Medulla oblongata (tissue), 1 donor: ENCODE data around the gene AUTS2.
A peak's percentile ranks its signal among the peaks of the same experiment; 100 is the strongest.

ENCODE experiments used
- DNase-seq: peaks from one replicate; pipeline ENCODE4 v3.0.0-alpha.2; 2015; ENCODE audit errors: extremely low spot score

The AUTS2 gene

DNA sequence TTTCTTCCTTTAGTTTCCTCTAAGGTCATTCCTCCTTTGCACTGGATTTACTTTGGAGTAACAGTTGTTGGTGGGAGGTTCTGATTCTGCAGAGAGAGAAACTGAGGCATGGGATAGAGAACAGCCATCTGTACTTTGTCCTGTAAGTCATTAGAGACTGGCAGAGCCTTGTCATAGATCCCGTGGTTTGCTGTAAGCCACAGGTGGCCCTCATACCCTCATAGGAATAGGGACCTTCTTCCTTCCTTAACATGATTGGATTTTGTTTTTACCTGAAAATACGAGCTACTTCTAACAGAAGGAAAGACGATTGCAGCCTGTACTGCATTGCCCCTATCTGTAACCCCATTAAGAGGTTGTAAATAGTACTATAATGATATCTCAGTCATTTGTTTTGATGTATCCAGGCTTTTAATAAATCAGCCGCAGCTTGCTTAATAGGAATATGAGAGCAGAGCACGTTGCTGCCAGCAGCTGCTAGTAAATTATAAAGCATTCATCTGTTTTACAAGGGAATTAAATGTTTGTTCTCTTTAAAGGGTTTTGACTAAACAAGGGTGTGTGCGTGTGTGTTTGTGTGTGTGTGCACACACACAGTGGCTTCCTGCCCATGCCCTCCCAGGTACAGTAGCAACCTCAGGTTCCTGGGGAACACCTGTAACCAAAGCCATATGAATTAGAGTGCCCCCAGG is 249.8 kb downstream of the AUTS2 start:
- no peak for DNase-seq

DNA sequence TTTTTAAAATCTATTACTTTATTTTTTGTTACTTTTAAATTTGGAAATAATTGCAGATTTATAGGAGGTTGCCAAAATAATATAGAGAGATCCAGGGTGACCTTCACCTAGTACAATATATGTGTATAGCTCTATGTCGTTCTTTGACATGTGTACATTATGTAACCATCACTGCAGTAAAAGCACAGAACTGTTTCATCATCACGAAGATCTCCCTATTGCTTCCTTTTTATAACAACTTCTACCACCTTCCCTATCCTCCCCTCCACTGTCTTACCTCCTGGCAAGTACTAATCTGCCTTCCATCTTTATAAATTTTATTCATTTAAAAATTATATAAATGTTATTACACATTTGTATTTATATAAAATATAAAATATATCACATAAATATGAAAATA is 251.0 kb downstream of the AUTS2 start:
- no peak for DNase-seq

GRCh38 chr7:69857014-69857413 is 258.7 kb downstream of the AUTS2 start:
- no peak for DNase-seq

DNA sequence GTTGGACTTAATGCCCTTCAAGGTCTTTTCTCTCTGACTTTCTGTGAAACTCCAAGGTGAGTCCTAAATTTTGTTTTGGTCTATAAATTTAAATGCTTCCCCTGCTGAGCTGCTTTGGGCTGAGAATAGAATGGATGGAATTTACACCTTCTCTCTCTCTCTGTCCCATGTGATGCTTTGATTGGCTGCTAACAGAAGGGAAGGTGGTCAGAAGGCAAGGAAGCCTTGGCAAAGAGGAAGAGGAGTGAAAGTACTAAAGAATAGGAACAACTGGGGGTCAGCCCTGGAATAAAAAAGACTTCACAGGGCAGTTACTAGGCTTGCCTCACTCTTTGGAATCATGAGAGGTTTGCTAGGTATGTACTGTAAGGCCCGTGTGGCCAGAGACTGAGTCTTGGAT is 260.2 kb downstream of the AUTS2 start:
- no peak for DNase-seq

- DNase-seq = no peak
Observed at GRCh38 chr7:69859342-69859741, 261.1 kb downstream of the AUTS2 start.

DNA sequence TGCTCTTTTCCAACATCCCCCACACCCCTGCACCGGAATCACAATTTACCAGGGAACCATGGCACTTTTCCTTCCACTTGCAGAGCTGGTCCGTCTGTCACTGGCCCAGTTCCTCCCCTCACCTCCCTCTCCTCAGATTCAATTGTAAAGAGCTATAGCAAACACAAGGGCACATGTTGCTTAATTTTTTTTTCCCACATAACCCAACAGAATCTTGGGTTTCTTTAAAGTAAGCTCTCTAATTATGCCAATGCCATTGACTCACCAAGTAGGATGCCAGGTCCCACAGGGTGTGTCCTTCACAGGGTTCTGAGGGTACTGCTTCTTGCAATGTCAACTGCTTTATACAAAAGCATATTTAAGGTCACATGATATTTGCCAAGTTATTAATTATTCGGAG is 262.2 kb downstream of the AUTS2 start:
- DNase-seq = no peak

DNA sequence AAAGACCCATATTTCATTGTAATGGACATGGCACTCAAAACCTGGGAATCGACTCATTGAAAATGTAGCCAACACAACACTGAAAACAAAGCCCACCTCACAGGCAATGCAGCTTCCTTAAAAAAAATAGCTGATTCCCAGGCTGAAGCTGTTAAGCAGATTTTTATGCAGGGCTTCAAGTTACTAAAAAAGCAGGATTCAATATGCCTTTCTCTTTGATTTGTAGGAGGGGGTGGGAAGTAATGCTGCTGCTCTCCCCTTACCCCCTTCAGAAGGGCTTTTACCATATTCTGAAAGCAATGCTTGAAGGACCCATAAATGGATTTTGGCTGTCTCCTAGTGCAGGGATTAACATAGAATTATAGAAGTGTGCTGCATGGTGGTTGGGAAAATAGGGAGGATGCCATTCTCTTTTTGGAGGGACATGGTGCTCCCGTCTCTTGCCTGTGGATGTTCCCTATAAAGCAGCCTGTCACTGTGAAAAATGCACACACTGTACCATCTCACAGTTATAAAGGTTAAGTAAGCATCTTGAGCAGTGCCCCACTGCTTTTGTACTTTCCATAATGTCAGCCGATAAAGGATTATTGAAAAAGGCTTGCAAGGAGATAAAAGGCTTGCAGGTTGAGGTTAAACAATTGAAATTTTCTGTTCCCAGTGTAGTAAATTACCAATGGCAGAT is 262.8 kb downstream of the AUTS2 start:
- no peak for DNase-seq

GRCh38 chr7:69862413-69863064 is 264.3 kb downstream of the AUTS2 start:
- DNase-seq = no peak

DNA sequence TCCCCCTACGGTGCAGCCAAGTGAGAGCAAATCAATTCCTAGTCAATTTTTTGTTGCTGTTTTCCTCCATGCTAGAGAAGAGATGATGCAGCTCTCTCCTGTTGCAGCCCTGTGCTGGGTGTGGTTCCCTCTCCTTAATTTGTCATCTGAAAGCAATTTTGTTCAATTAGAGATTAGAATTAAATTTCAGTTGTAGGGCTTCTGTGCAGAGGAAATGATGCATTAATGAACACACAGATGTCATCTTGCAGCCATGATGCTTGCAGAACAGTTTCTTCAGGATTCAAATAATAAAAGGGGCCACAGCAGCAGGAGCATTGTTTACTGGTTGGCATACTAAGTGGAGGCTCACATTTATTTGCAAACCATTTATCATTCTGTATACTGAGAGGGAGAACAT is 266.0 kb downstream of the AUTS2 start:
- DNase-seq = no peak

- DNase-seq = no peak
Observed at GRCh38 chr7:69864822-69865221, 266.5 kb downstream of the AUTS2 start.

- DNase-seq = no peak
Observed at GRCh38 chr7:69868921-69869320, 270.6 kb downstream of the AUTS2 start.

- no peak for DNase-seq
Observed at GRCh38 chr7:69871213-69871885, 273.1 kb downstream of the AUTS2 start.

DNA sequence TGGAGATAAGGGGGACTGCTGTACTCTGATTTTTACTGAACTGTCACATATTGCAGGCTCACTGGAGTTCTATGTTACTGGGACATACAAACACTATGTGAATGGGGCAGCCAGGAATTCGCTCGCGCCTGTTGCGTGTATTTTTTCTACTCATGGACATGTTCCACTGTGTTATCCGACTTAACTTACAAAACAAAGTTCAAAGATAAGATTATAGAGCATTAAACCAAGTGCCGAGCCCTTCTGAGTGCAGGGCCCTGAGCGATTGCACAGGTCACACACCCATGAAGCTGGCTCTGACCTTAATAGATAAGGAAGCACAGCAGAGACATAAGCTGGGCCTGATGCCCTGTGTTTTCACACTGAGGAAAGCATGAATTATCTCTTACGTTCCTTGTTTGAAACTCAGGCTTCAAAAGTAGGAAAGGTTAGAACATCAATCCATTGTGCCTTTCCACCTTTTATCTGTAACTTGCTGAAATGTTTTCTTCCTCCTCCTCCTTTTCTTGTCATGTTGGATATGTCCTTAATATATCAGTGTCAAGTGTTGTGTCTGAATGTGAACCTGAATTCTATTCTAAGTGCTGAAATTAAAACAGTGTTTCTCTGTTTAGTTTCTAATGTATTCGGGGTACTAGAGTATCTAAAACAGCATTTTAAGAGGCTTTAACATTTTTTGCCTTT is 273.8 kb downstream of the AUTS2 start:
- DNase-seq = no peak

GRCh38 chr7:69873512-69873911 is 275.2 kb downstream of the AUTS2 start:
- DNase-seq = no peak

DNA sequence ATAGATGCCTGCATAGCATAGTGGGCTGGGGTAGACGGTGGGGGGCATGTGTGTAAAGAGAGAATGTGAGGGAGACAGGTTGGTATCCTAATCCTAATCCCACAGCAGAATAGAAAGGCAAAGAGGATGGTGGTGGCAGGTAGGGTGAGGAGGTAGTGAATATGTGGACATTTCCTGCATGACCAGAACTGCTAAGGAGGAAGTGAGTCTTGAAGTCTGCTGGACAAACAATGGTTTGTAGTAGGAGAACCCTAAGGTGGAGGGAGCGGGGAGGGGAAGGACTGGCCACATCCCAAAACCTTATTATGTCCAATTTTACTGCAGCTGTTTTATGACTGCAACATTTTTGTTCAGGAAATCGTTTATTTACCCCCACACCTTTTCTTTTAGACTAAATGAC is 279.7 kb downstream of the AUTS2 start:
- DNase-seq = no peak

DNA sequence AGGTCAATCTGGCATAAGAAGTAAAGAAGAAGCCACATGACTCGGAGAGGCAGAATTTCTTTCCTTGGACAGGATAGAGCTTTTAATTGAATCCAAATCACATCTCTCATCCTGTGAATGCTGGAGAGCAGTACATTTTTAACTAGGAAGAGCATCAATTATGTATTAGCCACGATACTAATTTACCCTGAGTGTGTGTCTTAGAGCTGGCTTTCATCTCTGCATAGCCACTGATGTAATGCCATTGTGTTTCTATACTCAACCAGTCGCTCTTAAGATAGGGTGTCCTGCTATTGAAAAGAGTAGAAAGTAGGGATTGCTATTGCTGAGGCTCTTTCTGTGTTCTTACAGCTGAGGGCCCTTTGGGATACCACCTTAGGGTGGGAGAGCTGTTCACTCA is 280.3 kb downstream of the AUTS2 start:
- DNase-seq = no peak

GRCh38 chr7:69879989-69880388 is 281.7 kb downstream of the AUTS2 start:
- no peak for DNase-seq

GRCh38 chr7:69880840-69881239 is 282.6 kb downstream of the AUTS2 start:
- DNase-seq = no peak

GRCh38 chr7:69882269-69882668 is 284.0 kb downstream of the AUTS2 start:
- no peak for DNase-seq

- no peak for DNase-seq
Observed at GRCh38 chr7:69883399-69883891, 285.2 kb downstream of the AUTS2 start.

- DNase-seq = peak; percentile 33
Observed at GRCh38 chr7:69885431-69885830, 287.2 kb downstream of the AUTS2 start.
